SK-N-SH treated with all-trans-retinoic acid at 6 μM for 48 hours (cell line): ENCODE results near the gene ITIH2.

Source experiments
- ARNTL ChIP-seq: fragments of 450-650 bp; formaldehyde crosslinking; IDR thresholded peaks from 2 replicates; pipeline ENCODE4 v1.5.0; 2020; ENCODE audit warnings: low read depth, mild to moderate bottlenecking, moderate library complexity, borderline replicate concordance
- BACH2 ChIP-seq: fragments of 250-450 bp; sonication (Bioruptor Pico); IDR thresholded peaks from 2 replicates; pipeline ENCODE4 v1.9.0; 2021; ENCODE audit warnings: mild to moderate bottlenecking, borderline replicate concordance
- ESRRG ChIP-seq: fragments of 250-450 bp; sonication (Bioruptor Pico); IDR thresholded peaks from 2 replicates; pipeline ENCODE4 v1.6.1; 2021; ENCODE audit warnings: mild to moderate bottlenecking
- OSR1 ChIP-seq: fragments of 250-450 bp; sonication (Bioruptor Pico); IDR thresholded peaks from 2 replicates; pipeline ENCODE4 v1.8.0; 2022; ENCODE audit warnings: moderate library complexity, mild to moderate bottlenecking, inconsistent platforms
- PATZ1 ChIP-seq: fragments of 250-450 bp; sonication (Bioruptor Pico); IDR thresholded peaks from 2 replicates; pipeline ENCODE4 v1.8.0; 2020; ENCODE audit warnings: mild to moderate bottlenecking, moderate library complexity, borderline replicate concordance
- SNAI2 ChIP-seq: fragments of 250-450 bp; sonication (Bioruptor Pico); IDR thresholded peaks from 2 replicates; pipeline ENCODE4 v1.5.0; 2020; ENCODE audit warnings: mild to moderate bottlenecking, moderate library complexity
- TCF4 ChIP-seq: fragments of 250-450 bp; sonication (Bioruptor Pico); IDR thresholded peaks from 2 replicates; pipeline ENCODE4 v1.8.0; 2021; ENCODE audit warnings: mild to moderate bottlenecking, moderate library complexity, borderline replicate concordance
- ZFP3 ChIP-seq: fragments of 250-450 bp; sonication (Bioruptor Pico); IDR thresholded peaks from 2 replicates; pipeline ENCODE4 v1.5.0; 2020; ENCODE audit warnings: mild to moderate bottlenecking, moderate library complexity
- ZFP30 ChIP-seq: fragments of 450-650 bp; formaldehyde crosslinking; IDR thresholded peaks from 2 replicates; pipeline ENCODE4 v1.5.0; 2022; ENCODE audit warnings: mild to moderate bottlenecking, moderate library complexity

- TF ChIP-seq BACH2, result no peak
- no peak for TF ChIP-seq ZFP30 (CRISPR knock-in tag)
- no peak for TF ChIP-seq ARNTL (CRISPR knock-in tag)
- no peak for TF ChIP-seq ZFP3
- TF ChIP-seq OSR1 (CRISPR knock-in tag), result no peak
- TF ChIP-seq SNAI2 (CRISPR knock-in tag), result no peak
- no peak for TF ChIP-seq ESRRG (CRISPR knock-in tag)
- no peak for TF ChIP-seq PATZ1
- TF ChIP-seq TCF4 (CRISPR knock-in tag), result no peak
Observed at GRCh38 chr10:7766241-7766640, 63.1 kb downstream of the ITIH2 start.
